NCI-H1694 treated with DMSO at 0.1 percent for 48 hours (cell line): Measurements from ENCODE around the gene CPNE7.
"Not testable (repeated sequence)": the region's sequence is repeated elsewhere in the genome, so short reads cannot be mapped to it uniquely, and the experiment has no call there.

Source experiments
- DNase-seq: peaks from one replicate; lab custom pipeline; 2025; lab: John Stamatoyannopoulos, UW

The CPNE7 gene

GRCh38 chr16:89623511-89624261 is 48.1 kb downstream of the CPNE7 start:
- DNase-seq = no peak

GRCh38 chr16:89624777-89625761 is 49.5 kb downstream of the CPNE7 start:
- no peak for DNase-seq

- DNase-seq = no peak
Observed at GRCh38 chr16:89629827-89630610, 54.5 kb downstream of the CPNE7 start.

GRCh38 chr16:89633064-89633631 is 57.6 kb downstream of the CPNE7 start:
- DNase-seq = no peak

- DNase-seq = not testable (repeated sequence)
Observed at GRCh38 chr16:89634463-89635385, 59.2 kb downstream of the CPNE7 start.

GRCh38 chr16:89636663-89637062 is 61.1 kb downstream of the CPNE7 start:
- DNase-seq = no peak

GRCh38 chr16:89637379-89637778 is 61.8 kb downstream of the CPNE7 start:
- DNase-seq = no peak

- no peak for DNase-seq
Observed at GRCh38 chr16:89638455-89638854, 62.9 kb downstream of the CPNE7 start.

- no peak for DNase-seq
Observed at GRCh38 chr16:89639385-89639784, 63.8 kb downstream of the CPNE7 start.

GRCh38 chr16:89641458-89642119 is 66.0 kb downstream of the CPNE7 start:
- no peak for DNase-seq

GRCh38 chr16:89642574-89642973 is 67.0 kb downstream of the CPNE7 start:
- no peak for DNase-seq

- no peak for DNase-seq
Observed at GRCh38 chr16:89643769-89644300, 68.3 kb downstream of the CPNE7 start.

GRCh38 chr16:89645122-89645521 is 69.6 kb downstream of the CPNE7 start:
- no peak for DNase-seq

- DNase-seq = no peak
Observed at GRCh38 chr16:89646270-89646669, 70.7 kb downstream of the CPNE7 start.
